HG03354 (cell line): ENCODE measurements around the gene GUSB.
A peak's percentile ranks its signal among the peaks of the same experiment; 100 is the strongest.
"Not testable (repeated sequence)": the region's sequence is repeated elsewhere in the genome, so short reads cannot be mapped to it uniquely, and the experiment has no call there.

ENCODE experiments used
- ATAC-seq: cut with Tn5 transposase; IDR thresholded peaks from one replicate; pipeline ENCODE4 v1.9.1; 2021; ENCODE audit warnings: mild to moderate bottlenecking; ENCODE audit not compliant: unreplicated experiment, poor library complexity, severe bottlenecking

Gene GUSB

DNA sequence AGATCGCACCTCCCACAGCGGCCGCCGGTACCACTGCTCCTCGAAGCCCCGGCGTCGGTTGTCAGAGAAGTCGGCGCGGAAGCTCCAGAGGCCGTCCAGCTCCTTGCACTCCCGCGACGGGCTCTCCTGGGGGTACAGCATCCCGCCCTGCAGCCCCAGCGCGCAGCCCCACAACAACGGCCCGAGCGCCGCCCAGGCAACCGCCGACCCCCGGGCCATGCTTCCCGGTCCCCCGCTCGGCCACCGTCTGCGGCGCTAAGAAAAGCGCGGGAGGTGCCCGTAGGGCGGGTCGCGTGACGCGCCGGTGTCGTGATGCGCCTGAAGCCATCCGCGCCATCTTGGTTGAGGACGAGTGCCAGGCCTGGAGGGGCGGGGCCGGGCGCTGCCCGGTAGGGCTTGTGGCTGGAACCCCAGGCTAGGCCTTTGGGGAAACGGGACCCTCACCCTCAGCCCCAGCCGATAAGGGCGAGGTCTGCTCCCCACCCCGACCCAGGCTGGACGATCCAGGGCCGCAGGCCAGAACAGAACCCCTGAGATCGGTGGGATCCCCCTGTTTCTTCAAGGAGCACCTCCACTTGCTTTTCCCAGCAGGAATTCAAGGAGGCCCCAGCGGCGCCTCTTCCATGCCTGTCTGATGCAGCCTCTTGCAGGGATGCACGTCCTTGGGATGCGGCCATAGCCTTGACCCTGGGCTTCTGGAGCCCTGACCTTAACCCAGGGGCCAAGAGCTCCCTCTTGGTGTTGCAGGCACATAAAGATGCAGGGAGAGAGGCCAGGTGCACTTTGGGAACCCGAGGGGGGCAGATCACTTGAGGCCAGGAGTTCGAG lies at the start of gene GUSB:
Gene GUSB, minus strand, starts transcription at position 249 of the 828 bp plus-strand sequence. Its CDS starts 30 bp downstream, at position 219.
- peak; percentile 85 for ATAC-seq

DNA sequence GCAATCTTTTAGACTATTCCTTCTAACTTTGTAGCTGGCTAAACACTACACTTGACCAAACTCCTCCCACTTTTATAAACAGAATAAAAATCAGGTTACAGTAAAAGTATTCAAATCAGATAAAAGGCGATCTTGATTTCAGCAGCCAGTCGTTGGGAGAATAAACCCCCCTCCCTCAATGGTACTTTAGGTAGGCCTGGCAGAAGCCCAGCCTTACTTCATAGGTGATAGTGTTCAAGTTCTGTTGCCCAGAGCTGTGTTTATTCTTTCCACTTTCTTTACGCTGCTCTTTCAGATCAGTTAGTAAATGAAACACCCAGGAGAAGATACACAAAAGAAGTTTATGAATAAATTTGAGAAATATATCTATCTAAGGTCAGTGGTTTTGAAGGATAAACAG lies 46.3 kb upstream of the GUSB start:
- ATAC-seq = not testable (repeated sequence)

DNA sequence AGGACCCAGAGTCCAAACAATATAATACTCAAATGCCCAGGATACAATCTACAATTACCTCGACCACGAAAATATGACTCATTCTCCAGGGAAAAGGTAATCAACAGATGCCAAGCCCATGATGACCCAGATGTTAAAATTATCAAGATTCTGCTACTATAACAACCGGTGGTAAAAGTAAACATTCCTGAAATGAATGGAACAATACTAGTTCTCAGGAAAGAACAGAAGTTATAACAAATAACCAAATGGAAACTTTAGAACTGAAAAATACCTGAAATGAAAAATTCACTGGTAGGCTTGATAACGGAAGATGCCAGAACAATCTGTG lies 34.1 kb upstream of the GUSB start:
- no peak for ATAC-seq

DNA sequence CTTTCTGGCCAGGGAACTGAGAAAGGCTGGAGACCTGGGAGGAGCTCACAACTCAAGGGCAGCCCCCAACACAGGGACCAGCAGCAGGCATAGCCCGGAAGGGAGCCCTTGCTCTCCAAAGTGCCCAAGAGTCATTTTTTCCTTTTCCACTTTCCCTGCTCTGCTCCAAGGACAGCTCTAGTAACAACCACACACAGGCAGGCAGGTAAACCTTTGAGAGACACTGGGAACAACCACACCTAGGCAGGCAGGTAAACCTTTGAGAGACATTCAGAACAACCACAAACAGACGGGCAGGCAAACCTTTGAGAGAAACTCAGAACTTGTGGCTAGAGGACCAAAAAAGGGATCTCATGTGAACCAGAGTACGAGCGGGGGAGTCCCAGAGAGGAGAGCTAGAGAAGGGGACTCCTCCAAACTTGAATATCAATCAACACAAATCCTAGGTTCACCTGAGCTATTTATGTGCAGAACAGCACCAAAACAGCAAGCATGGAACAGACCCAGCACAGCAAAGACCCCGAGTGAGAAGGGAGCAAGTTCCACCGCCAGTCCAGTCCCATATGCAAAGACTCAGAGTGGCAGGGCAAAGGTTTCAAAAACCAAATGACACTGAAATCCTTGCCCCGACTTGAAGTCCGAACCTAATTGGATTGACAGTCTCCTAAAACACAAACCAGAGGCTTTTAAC lies 33.6 kb upstream of the GUSB start:
- ATAC-seq = no peak

DNA sequence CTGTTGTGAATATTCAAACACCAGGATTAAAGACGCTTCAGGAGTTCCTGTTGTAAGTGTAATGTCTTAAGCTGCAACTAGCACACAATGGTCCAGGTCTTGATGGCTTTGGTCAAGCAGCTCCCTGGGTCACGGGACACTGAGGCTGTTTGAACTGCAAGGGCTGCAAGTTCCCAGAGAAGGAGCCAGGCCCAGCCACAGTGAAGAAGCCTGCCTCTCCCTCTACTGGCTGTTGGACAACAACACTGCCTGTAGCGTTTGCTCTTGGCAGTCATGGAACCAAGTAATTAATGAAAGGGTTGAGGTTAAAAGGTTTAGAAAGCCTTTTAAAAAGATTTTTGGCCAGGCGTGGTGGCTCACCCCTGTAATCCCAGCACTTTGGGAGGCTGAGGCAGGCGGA lies 31.9 kb upstream of the GUSB start:
- ATAC-seq = no peak

DNA sequence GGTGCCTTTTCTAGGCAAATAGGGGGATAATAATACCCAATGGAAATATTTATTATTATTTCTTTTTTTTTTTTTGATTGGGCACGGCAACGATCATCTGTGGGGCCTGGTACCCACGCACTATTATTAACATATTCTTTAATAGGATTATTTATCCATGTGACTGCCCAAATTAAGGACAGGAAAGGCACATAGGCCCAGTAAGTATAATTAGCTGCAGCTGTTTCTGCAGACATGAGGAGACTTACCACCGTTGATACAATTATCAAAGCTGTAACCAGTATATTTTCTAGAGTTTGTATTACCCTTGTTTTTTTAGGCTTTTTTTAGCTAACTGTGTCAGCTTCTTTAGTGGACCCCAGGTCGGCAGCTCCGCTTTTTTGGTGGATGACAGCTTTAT lies 25.2 kb upstream of the GUSB start:
- no peak for ATAC-seq

DNA sequence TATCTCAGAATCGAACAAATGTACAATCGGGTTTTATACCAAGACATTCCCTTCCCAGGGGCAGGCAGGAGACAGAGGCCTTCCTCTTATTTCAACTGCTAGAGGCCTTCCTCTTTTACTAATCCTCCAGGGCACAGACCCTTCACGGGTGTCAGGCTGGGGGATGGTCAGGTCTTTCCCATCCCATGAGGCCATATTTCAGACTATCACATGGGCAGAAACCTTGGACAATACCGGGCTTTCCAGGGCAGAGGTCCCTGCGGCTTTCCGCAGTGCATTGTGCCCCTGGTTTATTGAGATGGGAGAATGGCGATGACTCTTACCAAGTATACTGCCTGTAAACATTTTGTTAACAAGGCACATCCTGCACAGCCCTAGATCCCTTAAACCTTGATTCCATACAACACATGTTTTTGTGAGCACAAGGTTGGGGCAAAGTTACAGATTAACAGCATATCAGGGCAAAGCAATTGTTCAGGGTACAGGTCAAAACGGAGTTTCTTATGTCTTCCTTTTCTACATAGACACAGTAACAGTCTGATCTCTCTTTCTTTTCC lies 23.2 kb upstream of the GUSB start:
- ATAC-seq = not testable (repeated sequence)

DNA sequence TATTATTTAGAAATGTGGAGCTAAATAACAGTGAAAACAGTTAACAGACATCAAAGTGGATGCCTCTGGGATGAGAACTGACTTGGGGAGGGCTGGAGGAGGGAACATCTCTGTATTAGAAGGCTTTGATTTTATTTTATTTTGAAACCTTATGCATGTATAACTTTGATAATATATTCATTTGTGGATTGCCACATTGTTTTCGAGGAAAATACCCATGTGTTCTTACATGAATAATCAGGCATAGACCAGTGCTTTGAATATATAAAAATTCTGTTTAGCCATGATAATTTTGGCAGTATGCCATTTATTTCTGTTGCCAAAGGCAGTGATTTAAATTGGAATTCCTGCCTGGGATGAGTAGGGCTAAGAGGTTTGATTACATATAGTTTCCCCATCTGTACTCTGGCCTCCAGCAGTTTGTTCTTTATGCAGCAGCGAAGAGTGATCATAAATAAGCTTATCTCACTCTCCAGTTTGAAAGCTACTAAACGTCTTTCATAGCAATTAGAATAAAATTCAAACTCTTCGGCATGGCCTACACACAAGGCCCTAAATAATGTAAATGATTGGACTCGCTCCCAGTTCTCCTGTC lies 18.9 kb upstream of the GUSB start:
- ATAC-seq = not testable (repeated sequence)

DNA sequence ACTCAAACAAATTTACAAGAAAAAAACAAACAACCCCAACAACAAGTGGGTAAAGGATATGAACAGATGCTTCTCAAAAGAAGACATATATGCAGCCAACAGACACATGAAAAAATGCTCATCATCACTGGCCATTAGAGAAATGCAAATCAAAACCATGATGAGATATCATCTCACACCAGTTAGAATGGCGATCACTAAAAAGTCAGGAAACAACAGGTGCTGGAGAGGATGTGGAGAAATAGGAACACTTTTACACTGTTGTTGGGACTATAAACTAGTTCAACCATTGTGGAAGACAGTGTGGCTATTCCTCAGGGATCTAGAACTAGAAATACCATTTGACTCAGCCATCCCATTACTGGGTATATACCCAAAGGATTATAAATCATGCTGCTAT lies 13.0 kb upstream of the GUSB start:
- not testable (repeated sequence) for ATAC-seq

DNA sequence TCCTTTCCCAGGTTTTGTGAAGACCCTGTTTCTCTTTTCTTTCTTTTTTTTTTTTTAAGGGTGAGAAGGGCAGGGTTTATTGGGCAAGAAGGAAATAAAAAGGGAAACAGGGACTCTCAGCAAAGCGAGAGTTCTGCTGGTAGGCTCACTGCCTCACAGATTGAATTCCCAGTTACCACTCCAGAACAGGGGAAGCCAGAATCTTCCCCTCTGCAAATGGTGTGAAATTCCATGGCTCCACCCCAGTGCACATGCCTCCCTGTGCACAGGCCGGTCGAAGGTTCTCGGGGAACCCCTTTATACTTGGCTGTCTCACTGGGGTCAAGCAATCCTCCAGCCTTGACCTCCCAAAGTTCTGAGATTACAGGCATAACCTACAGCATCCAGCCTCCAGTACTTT lies 10.5 kb upstream of the GUSB start:
- no peak for ATAC-seq

DNA sequence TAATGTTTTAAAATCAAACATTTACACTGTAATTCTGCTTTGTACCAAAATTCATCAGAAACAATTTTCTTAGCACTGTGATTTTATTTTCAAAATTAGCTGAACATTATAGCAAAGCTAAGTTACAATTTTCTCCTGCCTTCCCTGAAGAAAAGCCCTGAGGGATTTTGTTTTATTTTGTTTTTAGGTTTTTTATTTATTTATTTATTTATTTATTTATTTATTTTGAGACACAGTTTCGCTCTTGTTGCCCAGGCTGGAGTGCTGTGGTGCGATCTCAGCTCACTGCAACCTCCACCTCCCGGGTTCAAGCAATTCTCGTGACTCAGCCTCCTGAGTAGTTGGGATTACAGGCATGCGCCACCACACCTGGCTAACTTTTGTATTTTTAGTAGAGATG lies 9.8 kb upstream of the GUSB start:
- not testable (repeated sequence) for ATAC-seq

DNA sequence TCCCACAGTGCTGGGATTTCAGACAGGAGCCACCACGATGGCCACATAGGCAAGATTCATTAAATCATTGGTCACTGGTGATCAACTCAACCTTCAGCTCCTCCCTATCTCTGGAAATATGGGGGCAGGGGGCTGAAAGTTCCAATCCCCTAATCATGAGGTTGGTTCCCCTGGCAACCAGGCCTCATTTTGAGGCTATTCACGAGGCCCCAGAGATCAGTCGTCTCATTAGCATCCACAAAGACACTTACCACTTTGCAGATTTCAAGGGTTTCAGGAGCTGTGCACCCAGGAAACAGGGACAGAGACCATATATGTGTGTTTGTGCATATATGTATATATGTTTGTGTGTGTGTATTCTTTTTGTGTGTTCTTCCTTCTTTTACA lies 7.7 kb upstream of the GUSB start:
- no peak for ATAC-seq

DNA sequence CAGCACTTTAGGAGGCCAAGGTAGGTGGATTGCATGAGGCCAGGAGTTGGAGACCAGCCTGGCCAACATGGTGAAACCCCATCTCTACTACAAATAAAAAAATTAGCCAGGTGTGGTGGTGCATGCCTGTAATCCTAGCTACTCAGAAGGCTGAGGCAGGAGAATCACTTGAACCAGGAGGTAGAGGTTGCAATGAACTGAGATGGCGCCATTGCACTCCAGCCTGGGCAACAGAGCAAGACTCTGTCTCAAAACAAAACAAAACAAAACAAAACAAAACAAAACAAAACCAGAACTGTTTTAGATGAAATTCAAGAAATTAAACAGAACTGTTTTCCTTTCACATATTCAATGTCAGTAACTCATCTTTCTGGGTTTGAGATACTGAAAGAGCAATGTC lies 6.5 kb upstream of the GUSB start:
- not testable (repeated sequence) for ATAC-seq

DNA sequence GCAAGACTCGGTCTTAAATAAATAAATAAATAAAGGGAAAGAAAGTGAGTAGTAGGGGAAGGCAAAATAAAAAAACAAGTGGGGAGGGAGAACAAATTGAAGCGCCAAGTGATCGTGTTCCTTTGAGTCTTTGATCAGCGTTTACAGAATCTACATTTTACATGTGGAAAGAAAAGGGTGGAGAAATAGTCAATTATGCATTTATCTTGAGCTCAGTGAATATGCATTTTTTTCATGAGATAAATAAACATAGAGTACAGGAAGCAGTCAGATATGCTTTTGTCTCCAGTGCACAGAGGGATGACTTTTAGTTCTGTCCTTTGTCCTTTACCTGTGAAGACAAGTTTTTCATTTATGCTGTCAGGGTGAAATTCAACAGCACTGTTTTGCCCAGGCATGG lies 6.1 kb upstream of the GUSB start:
- ATAC-seq = no peak

DNA sequence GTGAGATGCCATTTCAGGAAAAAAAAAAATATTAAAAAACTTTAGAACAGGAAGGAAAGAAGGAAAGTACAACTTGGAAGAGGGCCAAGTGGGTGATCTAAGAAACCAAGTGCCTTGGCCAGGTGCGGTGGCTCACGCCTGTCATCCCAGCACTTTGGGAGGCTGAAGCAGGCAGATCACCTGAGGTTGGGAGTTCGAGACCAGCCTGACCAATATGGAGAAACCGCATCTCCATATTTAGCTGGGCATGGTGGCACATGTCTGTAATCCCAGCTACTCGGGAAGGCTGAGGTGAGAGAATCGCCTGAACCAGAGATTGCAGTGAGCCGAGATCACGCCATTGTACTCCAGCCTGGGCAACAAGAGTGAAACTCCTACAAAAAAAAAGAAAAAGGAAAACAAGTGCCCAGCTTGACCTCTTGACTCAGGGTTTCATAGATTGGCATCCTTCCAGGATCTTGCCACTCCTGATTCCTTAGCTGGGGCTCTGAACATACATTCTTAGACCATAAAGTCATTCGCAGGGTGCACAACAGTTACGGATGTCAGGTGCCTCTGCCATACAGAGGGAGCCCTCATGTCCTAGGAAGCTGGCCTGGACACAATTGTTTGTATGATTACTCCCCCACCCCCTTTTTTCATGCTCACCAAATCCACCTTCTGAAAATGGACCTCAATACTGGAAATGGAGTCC lies 2.1 kb upstream of the GUSB start:
- ATAC-seq = no peak

DNA sequence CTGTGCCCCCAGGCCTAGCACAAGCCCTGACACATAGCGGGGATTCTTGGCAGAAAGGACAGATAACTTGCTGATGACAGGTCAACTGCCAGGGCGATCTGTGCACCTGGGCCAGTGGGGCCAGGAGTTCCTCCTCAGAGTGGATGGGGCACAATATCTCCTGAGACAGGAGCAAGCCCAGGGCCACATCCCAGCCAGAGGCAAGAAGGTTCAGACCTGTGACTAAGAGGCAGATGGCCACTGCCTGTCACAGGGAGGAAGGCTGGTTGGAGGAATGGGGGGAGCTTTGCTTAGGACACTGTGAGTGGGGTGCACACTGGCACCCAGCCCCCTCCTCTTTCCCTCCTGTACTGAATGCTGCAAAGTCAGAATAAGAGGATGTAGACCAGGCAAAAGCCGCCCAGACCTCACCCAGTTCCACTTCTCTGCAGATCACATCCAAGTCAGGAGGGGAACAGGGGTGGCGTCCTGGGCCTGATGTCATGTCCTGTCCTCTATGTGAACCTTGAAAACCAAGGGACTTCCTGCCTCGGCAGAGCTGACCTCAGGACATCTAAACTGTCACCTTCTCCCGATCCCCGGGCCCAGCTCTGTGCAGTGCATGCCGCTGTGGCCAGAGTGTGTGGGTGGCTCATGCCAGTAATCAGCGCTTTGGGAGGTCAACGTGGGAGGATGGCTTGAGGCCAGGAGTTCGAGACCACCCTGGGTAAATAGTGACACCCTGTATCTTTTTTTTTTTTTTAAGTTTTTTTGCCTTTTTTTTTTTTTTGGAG lies 1.3 kb downstream of the GUSB start:
- peak; percentile 69 for ATAC-seq

DNA sequence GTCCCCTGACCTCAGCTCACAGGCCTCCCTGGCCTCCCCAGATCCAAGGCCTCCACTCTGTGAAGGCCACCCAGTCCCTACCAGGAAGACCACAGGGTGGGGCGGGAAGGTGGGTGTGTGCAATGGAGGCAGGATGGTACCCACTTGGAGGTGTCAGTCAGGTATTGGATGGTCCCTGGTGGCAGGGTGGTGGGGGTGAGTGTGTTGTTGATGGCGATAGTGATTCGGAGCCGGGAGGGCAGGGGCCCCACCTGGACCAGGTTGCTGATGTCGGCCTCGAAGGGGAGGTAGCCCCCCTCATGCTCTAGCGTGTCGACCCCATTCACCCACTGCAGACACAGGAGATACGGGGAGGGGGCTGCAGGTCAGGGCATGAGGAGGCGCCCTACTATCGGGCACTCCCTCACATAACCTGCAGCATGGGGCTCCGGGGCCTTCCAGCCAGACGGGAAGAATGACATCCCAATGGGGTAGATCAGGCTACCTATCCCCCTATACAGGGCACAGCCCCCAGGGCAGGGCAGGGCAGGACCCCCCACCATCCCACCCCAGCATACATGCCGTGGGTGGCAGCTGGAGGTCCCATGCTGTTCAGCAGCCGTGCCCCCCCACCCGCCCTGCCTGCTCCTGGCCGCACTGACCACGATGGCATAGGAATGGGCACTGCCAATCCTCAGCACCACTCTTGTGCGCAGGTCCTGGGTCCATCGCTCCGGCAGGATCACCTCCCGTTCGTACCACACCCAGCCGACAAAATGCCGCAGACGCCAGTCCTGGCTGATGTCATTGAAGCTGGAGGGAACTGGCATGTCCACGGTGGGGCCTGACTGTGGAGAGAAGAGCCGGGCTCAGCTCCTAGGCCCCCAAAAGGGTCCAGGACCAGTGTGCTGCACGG lies 2.2 kb downstream of the GUSB start:
- no peak for ATAC-seq

DNA sequence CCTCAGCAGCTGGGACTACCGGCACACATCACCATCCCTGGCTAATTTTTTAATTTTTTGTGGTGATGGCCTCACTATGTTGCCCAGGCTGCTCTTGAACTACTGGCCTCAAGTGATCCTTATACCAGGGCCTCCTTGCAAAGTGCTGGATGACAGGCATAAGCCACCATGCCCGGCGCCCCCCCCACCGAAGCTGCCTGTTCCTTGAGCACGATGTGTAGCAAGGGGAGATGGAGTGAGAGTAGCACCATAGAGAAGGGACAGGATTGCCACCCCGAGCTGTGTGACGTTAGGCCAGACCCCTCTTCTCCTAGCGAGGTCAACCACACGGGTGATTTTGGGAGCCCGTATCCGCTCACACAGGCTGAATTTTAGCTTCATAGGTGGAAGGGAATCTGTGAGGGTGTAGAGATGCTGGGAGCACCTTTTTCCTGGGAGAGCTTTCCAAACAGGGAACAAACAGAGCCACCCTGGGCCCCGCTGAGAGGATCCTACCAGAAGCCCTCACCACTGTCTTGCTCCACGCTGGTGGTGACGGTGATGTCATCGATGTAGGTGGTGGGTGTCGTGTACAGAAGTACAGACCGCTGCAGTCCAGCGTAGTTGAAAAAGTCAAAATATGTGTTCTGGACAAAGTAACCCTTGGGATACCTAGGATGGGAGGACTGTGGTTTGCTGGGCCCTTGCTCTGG lies 3.0 kb downstream of the GUSB start:
- no peak for ATAC-seq
